ENCODE results near the gene TRPM4. TPM values are rescaled to one million over a fixed set of nuclear protein-coding genes. Genes with fewer than 3 reads are reported as not detected.
A peak's percentile ranks its signal among the peaks of the same experiment; 100 is the strongest.

Gene TRPM4
- total and polyA plus RNA-seq, 2 of the 13 experiments (the other 11 are each of a cell fraction or from before 2014, with no cell fraction given) = 1.9 to 4.3 TPM

DNA sequence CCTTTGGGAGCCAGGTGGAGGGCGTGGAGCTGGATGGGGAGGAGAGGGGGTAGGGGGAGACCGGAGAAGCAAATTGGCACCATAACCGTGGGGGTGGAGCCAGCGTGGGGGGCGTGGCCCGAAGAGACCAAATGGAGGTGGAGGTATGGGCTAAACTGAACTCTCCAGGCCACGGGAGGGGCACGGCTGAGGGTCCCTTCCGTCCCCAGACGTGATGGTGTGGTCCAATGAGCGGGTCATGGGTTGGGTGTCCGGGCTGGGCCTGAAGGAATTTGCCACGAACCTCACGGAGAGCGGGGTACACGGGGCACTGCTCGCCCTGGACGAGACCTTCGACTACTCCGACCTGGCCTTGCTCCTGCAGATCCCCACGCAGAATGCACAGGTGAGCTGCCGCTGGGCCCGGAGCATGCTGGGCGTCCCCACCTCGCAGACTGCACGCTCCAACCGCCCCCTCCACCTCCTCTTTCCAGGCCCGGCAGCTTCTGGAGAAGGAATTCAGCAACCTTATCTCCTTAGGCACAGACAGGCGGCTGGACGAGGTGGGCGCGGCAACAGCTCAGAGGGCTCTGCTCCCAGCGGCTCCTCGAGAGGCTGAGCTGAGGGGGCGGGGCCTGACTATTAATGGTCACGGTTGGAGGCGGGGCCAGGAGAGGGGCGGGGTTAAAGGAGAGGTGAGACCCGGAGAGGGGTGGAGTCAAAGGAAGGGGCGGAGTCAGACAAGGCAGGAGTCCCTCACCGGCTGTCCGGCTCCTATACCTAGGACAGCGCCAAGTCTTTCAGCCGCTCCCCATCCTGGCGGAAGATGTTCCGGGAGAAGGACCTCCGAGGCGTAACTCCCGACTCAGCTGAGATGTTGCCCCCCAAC lies 8.6 kb upstream of the TRPM4 start (continued):
- TF ChIP-seq, protein P1, sequence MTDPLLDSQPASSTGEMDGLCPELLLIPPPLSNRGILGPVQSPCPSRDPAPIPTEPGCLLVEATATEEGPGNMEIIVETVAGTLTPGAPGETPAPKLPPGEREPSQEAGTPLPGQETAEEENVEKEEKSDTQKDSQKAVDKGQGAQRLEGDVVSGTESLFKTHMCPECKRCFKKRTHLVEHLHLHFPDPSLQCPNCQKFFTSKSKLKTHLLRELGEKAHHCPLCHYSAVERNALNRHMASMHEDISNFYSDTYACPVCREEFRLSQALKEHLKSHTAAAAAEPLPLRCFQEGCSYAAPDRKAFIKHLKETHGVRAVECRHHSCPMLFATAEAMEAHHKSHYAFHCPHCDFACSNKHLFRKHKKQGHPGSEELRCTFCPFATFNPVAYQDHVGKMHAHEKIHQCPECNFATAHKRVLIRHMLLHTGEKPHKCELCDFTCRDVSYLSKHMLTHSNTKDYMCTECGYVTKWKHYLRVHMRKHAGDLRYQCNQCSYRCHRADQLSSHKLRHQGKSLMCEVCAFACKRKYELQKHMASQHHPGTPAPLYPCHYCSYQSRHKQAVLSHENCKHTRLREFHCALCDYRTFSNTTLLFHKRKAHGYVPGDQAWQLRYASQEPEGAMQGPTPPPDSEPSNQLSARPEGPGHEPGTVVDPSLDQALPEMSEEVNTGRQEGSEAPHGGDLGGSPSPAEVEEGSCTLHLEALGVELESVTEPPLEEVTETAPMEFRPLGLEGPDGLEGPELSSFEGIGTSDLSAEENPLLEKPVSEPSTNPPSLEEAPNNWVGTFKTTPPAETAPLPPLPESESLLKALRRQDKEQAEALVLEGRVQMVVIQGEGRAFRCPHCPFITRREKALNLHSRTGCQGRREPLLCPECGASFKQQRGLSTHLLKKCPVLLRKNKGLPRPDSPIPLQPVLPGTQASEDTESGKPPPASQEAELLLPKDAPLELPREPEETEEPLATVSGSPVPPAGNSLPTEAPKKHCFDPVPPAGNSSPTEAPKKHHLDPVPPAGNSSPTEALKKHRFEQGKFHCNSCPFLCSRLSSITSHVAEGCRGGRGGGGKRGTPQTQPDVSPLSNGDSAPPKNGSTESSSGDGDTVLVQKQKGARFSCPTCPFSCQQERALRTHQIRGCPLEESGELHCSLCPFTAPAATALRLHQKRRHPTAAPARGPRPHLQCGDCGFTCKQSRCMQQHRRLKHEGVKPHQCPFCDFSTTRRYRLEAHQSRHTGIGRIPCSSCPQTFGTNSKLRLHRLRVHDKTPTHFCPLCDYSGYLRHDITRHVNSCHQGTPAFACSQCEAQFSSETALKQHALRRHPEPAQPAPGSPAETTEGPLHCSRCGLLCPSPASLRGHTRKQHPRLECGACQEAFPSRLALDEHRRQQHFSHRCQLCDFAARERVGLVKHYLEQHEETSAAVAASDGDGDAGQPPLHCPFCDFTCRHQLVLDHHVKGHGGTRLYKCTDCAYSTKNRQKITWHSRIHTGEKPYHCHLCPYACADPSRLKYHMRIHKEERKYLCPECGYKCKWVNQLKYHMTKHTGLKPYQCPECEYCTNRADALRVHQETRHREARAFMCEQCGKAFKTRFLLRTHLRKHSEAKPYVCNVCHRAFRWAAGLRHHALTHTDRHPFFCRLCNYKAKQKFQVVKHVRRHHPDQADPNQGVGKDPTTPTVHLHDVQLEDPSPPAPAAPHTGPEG (CRISPR knock-in tag; IDR thresholded peaks at IDR 0.05) = no peak
- TF ChIP-seq RCOR2 (CRISPR knock-in tag; IDR thresholded peaks at IDR 0.05) = no peak
- no peak for TF ChIP-seq XBP1 (CRISPR knock-in tag; IDR thresholded peaks at IDR 0.05)
- TF ChIP-seq ZSCAN9 (CRISPR knock-in tag; IDR thresholded peaks at IDR 0.05; ENCODE audit: borderline replicate concordance) = no peak
- no peak for TF ChIP-seq SATB2 (CRISPR knock-in tag; IDR thresholded peaks at IDR 0.05)
- peak; percentile 43 for TF ChIP-seq HNRNPLL (IDR thresholded peaks at IDR 0.05; ENCODE audit: low read depth, low read length, poor library complexity, severe bottlenecking)
- TF ChIP-seq, protein P2, sequence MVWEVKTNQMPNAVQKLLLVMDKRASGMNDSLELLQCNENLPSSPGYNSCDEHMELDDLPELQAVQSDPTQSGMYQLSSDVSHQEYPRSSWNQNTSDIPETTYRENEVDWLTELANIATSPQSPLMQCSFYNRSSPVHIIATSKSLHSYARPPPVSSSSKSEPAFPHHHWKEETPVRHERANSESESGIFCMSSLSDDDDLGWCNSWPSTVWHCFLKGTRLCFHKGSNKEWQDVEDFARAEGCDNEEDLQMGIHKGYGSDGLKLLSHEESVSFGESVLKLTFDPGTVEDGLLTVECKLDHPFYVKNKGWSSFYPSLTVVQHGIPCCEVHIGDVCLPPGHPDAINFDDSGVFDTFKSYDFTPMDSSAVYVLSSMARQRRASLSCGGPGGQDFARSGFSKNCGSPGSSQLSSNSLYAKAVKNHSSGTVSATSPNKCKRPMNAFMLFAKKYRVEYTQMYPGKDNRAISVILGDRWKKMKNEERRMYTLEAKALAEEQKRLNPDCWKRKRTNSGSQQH (CRISPR knock-in tag; IDR thresholded peaks at IDR 0.05; ENCODE audit: low read depth) = 0 out of 2 replicates have a peak, but pooled peaks have one; percentile 52
- TF ChIP-seq ZNF776 (CRISPR knock-in tag; IDR thresholded peaks at IDR 0.05) = 0 out of 2 replicates have a peak, but pooled peaks have one; percentile 55
- no peak for TF ChIP-seq NAIF1 (CRISPR knock-in tag; IDR thresholded peaks at IDR 0.05; ENCODE audit: borderline replicate concordance)
- no peak for TF ChIP-seq ELF3 (CRISPR knock-in tag; IDR thresholded peaks at IDR 0.05)
- TF ChIP-seq ZNF749 (CRISPR knock-in tag; IDR thresholded peaks at IDR 0.05; ENCODE audit: borderline replicate concordance) = peak; percentile 37; the same call in 1 of the 2 replicates
- no peak for TF ChIP-seq ZNF350 (CRISPR knock-in tag; IDR thresholded peaks at IDR 0.05; ENCODE audit: borderline replicate concordance, low read depth)
- peak; percentile 28; the same call in 1 of the 2 replicates for TF ChIP-seq SP5 (CRISPR knock-in tag; IDR thresholded peaks at IDR 0.05; ENCODE audit: borderline replicate concordance, low read depth)
- TF ChIP-seq HOXA9 (CRISPR knock-in tag; IDR thresholded peaks at IDR 0.05; ENCODE audit: borderline replicate concordance) = no peak
- TF ChIP-seq SP4 (CRISPR knock-in tag; IDR thresholded peaks at IDR 0.05) = peak; percentile 85; the same call in 1 of the 2 replicates
- no peak for TF ChIP-seq ZNF143 (CRISPR knock-in tag; IDR thresholded peaks at IDR 0.05)
- TF ChIP-seq, protein P3, sequence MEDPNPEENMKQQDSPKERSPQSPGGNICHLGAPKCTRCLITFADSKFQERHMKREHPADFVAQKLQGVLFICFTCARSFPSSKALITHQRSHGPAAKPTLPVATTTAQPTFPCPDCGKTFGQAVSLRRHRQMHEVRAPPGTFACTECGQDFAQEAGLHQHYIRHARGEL (CRISPR knock-in tag; IDR thresholded peaks at IDR 0.05) = no peak
- peak; percentile 43; the same call in 1 of the 2 replicates for TF ChIP-seq MED13 (CRISPR knock-in tag; IDR thresholded peaks at IDR 0.05)
- TF ChIP-seq ZNF614 (CRISPR knock-in tag; IDR thresholded peaks at IDR 0.05; ENCODE audit: borderline replicate concordance) = no peak; the same call in 1 of the 2 replicates
- TF ChIP-seq AGO1 (IDR thresholded peaks at IDR 0.05; ENCODE audit: low read depth, low read length, poor library complexity, severe bottlenecking) = peak; percentile 39
- TF ChIP-seq POGZ (CRISPR knock-in tag; IDR thresholded peaks at IDR 0.05) = peak; percentile 18

Data from HepG2 (cell line).